ENCODE measurements around the gene SVIL.

DNA sequence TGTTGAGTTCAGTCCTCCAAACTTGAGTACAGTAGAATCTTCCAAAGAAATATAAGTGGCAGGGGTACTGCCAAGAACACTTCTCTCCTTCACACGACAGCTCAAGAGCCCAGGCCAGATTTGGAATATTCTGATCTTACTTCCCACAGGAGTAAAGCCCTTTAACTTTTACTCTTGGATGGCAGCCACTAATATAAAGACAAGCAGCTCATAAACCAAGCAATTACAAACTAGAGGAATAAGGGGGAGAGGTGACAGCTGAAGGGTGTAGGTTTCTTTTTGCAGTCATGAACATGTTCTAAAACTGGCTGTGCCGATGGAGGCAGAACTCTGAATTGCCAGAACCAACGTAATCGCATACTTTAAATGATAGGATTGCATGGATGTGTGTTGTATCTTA is 74.8 kb downstream of the SVIL start:
- TF ChIP-seq CTCF (IDR thresholded peaks at IDR 0.05) (no peak), POLR2AphosphoS5 (IDR thresholded peaks at IDR 0.05) (peak in 1 of 2 donors; percentile 32)

All from esophagus muscularis mucosa (tissue), 3 donors.